Small intestine (tissue), 7 donors: ENCODE measurements around the gene AHCY. TPM values are rescaled to one million over a fixed set of nuclear protein-coding genes. Genes with fewer than 3 reads are reported as not detected.
"Not testable (repeated sequence)": the region's sequence is repeated elsewhere in the genome, so short reads cannot be mapped to it uniquely, and the experiment has no call there.

Experiments
- DNase-seq, 2 donors: peaks; one replicate each; pipeline versions ENCODE4 v3.0.0 to v3.0.0-alpha.2; 2013
- FAIRE-seq: peaks from 2 replicates; lab custom pipeline; 2012; peaks lifted over from hg19 to GRCh38; lab: Jason Lieb, UNC
- H3K27ac ChIP-seq, 3 donors: one replicate each; pipeline ENCODE4 v1.5.1; 2013; ENCODE audit warnings: low read length in 2 of 3, mild to moderate bottlenecking in 2 of 3, control low read depth in 1 of 3, inconsistent platforms in 1 of 3, low read depth in 1 of 3, moderate library complexity in 1 of 3
- H3K27me3 ChIP-seq, 3 donors: one replicate each; pipeline ENCODE4 v1.6.1; 2013; ENCODE audit warnings: low read length in 3 of 3, inconsistent platforms in 1 of 3; ENCODE audit not compliant: control insufficient read depth in 3 of 3, insufficient read depth in 3 of 3
- H3K36me3 ChIP-seq, 3 donors: one replicate each; pipeline ENCODE4 v1.6.1; 2013; ENCODE audit warnings: low read length in 3 of 3, inconsistent platforms in 1 of 3, low read depth in 1 of 3, mild to moderate bottlenecking in 1 of 3, moderate library complexity in 1 of 3; ENCODE audit not compliant: control insufficient read depth in 3 of 3, insufficient read depth in 2 of 3
- H3K4me1 ChIP-seq, 3 donors: one replicate each; pipeline ENCODE4 v1.6.1; 2013; ENCODE audit warnings: low read length in 2 of 3, inconsistent platforms in 1 of 3, low read depth in 1 of 3, mild to moderate bottlenecking in 1 of 3, moderate library complexity in 1 of 3; ENCODE audit not compliant: control insufficient read depth in 3 of 3, insufficient read depth in 2 of 3
- H3K4me3 ChIP-seq, 3 donors: one replicate each; pipeline ENCODE4 v1.5.1; 2013; ENCODE audit warnings: low read length in 3 of 3, control low read depth in 1 of 3, inconsistent platforms in 1 of 3, low read depth in 1 of 3, mild to moderate bottlenecking in 1 of 3, moderate library complexity in 1 of 3
- H3K9me3 ChIP-seq, 2 donors: one replicate each; pipeline ENCODE4 v1.6.1; 2013; ENCODE audit warnings: low read depth in 1 of 2, low read length in 1 of 2; ENCODE audit not compliant: control insufficient read depth in 2 of 2, insufficient read depth in 1 of 2
- WGBS, 3 donors: extraction: QIAGEN DNeasy Blood & Tissue Kit; methylation state at CpG; one replicate each; pipeline ENCODE4 v1.1.7; 2013; 5-methylcytosine and 5-hydroxymethylcytosine counted together
- polyA plus RNA-seq, 4 donors: library from polyadenylated mRNA; stranded (reverse) in 3 of 4; unstranded in 1 of 4; fragments of 200-250 nt in 3 of 4; fragments of 120-200 nt in 1 of 4; gene quantifications; one replicate each; pipeline versions ENCODE4 v1.2.1 to v1.2.3, GENCODE V29; 2013
- donor health status: healthy with polysubstance abuse.
- donor health status: control.
- donor health status: control.
- donor health status: Bipolar disorder and iron deficiency.
- donor health status: healthy.

AHCY gene
- polyA plus RNA-seq, 4 donors, result 81.0 to 189 (median 128) TPM

DNA sequence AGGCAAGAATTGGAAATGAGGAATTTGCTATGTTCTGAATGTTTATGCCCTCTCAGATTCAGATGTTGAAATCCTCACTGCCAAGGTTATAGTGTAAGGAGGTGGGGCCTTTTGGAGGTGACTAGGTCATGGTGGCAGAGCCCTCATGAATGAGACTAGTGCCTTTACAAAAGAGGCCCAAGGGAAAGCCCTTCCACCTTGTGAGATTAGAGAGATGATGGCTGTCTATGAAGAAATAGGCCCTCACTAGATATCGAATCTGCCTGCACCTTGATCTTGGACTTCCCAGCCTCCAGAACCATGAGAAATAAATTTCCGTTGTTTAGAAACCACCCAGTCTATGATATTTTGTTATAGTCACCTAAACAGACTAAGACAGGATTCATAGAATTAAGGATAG lies 51.5 kb downstream of the AHCY start:
- no peaks in the 10 kb centered on the region for H3K36me3 ChIP-seq
- no peaks in the 10 kb centered on the region for H3K4me1 ChIP-seq
- no peaks in the 10 kb centered on the region for H3K9me3 ChIP-seq
- no peak overlapping the region for H3K27ac ChIP-seq
- H3K4me3 ChIP-seq, result no peak overlapping the region
- H3K27me3 ChIP-seq, result no peaks in the 10 kb centered on the region
- FAIRE-seq, result no peak
- no peak for DNase-seq
- WGBS, 3 donors, result 93 to 98% (median 98%) methylated on average over 2 of the region's 2 CpGs

DNA sequence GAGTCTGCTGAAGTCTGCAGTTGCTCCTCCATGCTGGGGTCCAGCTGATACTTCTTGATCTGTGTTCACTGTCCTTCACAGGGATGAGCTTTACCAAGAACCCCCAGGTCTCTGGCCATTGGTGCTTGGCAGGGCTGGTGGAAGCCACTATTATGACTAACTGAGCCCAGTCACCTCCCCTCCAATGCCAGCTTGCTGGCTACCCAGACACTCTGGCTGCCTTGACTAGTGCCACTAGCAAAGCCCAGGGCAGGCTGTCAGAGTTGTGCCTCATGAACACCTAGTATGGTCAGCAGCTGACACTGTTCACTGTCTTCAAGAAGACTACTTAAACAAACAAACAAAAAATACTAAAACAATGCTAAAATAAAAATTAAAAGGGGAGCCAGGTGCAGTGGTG lies 53.1 kb downstream of the AHCY start:
- Histone ChIP-seq H3K9me3 (no peaks in the 10 kb centered on the region), H3K27ac (no peak overlapping the region), H3K4me1 (no peaks in the 10 kb centered on the region), H3K27me3 (no peaks in the 10 kb centered on the region), H3K36me3 (no peaks in the 10 kb centered on the region), H3K4me3 (no peak overlapping the region)
- FAIRE-seq, result no peak
- no peak for DNase-seq

DNA sequence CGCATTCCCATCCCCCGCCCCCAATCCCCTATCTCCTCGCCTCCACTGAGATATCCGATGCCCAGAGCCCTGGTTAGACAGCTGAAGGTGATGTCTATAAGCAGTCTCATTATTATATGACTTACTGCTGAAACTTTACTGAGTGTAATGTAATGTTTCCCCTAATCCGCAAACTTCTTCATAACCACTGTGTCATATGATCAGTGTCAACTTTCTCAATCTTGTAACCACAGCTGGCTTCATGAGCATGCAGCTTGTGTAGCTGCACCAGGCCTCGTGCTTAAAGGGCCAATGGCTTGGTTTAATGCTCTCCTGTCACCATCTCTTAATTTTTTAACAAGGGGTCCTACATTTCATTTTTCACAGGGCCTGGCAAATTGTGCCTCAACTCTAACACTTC lies 53.9 kb downstream of the AHCY start:
- Histone ChIP-seq H3K27ac (no peak overlapping the region), H3K4me1 (no peaks in the 10 kb centered on the region), H3K36me3 (no peaks in the 10 kb centered on the region), H3K9me3 (no peaks in the 10 kb centered on the region), H3K4me3 (no peak overlapping the region), H3K27me3 (no peaks in the 10 kb centered on the region)
- 61 to 88% (median 65%) methylated on average over 6 of the region's 6 CpGs for WGBS, 3 donors
- no peak for FAIRE-seq
- DNase-seq, result no peak

DNA sequence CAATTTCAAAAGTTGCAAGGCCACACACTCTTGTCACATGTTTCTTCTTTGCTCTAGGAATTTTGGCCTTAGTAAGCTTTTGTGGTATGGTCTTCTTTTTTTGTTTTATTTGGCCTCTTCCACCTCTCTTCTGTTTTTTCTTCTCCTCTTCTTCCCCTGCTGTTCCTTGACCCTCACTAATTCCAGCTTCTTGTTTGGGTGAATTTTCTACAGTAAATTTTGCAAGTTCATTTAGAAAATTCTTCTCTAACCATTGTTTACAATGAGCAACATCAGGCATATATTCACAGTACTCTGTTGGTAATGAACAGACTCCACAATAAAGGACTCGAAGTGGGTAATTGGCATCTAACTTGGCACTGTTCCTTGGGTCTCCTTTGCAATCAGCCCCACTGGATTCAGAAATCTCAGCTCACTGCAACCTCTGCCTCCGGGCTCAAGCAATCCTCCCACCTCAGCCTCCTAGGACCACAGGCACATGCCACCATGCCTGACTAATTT lies 57.0 kb downstream of the AHCY start:
- FAIRE-seq (no peak), DNase-seq (no peak)
- WGBS, 3 donors, result 86 to 97% (median 89%) methylated on average over 2 of the region's 2 CpGs
- no peak overlapping the region for H3K4me3 ChIP-seq
- H3K4me1 ChIP-seq, result no peaks in the 10 kb centered on the region
- H3K27me3 ChIP-seq, result no peaks in the 10 kb centered on the region
- H3K9me3 ChIP-seq, result no peaks in the 10 kb centered on the region
- no peak overlapping the region for H3K27ac ChIP-seq
- H3K36me3 ChIP-seq, result no peaks in the 10 kb centered on the region

DNA sequence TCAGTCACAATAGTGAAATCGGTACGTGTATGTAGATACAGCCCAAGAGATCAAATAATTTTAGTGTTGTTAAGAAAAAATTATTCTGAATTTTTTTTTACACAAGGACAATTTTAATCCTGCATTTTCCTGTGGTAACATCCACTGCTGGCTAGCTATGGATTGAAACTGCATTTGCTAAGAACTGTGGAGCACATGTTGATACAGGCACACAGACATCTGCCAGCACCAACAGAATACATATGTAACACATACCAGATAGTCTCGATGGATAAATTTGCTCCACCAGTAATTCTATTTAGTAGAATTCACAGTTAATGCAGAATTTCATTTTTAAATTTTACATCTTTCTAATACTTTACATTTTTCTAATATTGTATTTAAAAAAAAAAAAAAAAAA lies 59.8 kb downstream of the AHCY start:
- H3K9me3 ChIP-seq, result no peaks in the 10 kb centered on the region
- 70 to 89% (median 82%) methylated on average over 3 of the region's 3 CpGs for WGBS, 3 donors
- no peak for FAIRE-seq

DNA sequence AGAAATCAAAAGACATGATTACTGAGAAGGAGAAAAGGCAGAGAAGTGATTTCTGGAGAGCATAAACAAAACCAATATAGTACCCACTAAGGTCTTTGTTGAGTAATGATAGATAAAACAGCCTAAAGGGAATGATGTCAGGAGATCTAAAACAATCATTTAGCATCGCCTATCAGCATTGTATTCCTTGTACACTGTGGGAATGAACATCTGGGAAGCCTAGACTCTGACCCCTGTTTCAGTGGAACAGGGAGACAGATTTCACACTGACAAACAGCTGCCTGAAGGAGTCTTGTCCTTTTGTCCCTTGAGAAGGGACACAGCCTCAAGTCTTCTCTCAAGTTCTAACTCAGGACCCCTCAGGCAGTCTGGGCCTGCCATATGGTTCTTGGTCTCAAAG lies 60.3 kb downstream of the AHCY start:
- Histone ChIP-seq H3K4me3 (no peak overlapping the region), H3K27ac (no peak overlapping the region), H3K9me3 (no peaks in the 10 kb centered on the region), H3K36me3 (no peaks in the 10 kb centered on the region), H3K27me3 (no peaks in the 10 kb centered on the region), H3K4me1 (no peaks in the 10 kb centered on the region)
- 17 to 59% (median 17%) methylated on average over 1 of the region's 1 CpG for WGBS, 3 donors
- FAIRE-seq (no peak), DNase-seq (no peak)

More for the DNA sequence above, 59.8 kb downstream of the AHCY start:
- Histone ChIP-seq H3K4me1 (no peaks in the 10 kb centered on the region), H3K36me3 (no peaks in the 10 kb centered on the region), H3K27ac (no peak overlapping the region), H3K27me3 (no peaks in the 10 kb centered on the region), H3K4me3 (no peak overlapping the region)
- DNase-seq, result no peak

DNA sequence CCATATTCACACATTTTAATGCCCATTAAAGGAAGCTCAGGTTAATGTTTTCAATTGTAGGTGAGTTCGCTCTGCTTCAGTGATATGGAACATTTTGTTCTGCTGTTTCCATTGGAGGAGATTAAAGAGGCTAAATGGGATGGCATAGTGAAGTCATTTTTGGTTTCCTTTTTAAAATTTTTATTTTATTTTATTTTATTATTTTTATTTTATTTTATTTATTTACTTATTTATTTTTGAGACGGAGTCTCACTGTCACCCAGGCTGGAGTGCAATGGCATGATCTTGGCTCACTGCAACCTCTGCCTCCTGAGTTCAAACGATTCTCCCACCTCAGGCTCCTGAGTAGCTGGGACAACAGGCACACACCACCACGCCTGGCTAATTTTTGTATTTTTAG lies 61.1 kb downstream of the AHCY start:
- not testable (repeated sequence) for FAIRE-seq, H3K36me3 ChIP-seq, H3K27me3 ChIP-seq, H3K4me3 ChIP-seq, H3K4me1 ChIP-seq, H3K9me3 ChIP-seq, H3K27ac ChIP-seq, DNase-seq
- 86 to 92% (median 90%) methylated on average over 4 of the region's 4 CpGs for WGBS, 3 donors

DNA sequence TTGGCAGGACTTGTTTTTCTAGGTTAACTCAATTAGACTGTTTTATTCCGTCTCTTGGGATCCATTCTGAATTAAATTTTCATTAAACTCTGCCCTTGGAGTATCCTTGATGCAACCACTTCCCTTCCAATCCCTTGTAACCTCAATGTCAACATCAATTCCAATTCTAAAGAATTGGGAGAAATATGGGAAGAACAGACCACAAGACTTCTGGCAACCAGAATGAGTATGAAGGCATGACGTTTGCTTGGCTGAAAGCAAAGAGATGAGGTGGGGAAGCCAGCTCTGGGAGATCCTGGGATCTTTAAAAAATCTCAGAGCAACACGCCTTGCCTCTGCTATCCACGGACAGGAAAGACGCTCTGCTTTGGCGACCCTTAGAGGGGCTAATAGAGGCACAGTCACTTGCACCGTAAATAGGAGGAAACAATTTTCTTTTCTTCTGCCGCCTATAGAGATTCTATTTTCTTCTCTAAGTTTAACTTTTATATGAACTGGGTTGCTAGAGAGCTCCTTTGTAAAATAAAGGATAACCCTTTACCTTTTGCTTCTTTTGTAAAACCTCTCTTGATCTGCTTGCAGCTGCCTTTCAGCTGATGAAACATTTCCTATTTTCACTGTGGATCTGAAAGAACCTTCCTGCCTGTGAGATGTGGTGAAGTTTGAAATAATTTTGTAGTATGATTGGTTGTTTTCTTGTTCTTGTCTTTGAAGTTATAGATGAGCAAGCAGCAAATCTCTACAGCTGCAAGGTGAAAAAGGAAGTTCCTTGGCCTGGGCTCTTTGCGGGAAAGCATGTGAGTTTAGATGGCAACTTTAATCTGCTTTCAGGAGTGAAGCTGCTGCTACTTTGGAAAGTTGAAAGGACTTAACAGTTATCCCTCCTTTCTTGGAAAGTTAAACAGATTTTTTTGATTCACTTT lies 62.2 kb downstream of the AHCY start, which contains the start of gene ASIP:
Gene ASIP, plus strand, starts transcription at position 731 of the 923 bp plus-strand sequence. CDS start 18,952 bp downstream, outside the sequence.
- H3K36me3 ChIP-seq, result no peaks in the 10 kb centered on the region
- H3K27me3 ChIP-seq, result no peaks in the 10 kb centered on the region
- H3K27ac ChIP-seq, result no peak within 1 kb of the TSS
- FAIRE-seq, result no peak
- H3K9me3 ChIP-seq, result no peaks in the 10 kb centered on the region
- no peak within 1 kb of the TSS for H3K4me3 ChIP-seq
- H3K4me1 ChIP-seq, result no peaks in the 10 kb centered on the region
- no peak for DNase-seq
- 74 to 86% (median 77%) methylated on average over 9 of the region's 9 CpGs for WGBS, 3 donors
